ENCODE data around the gene BCKDHA. TPM values are rescaled to one million over a fixed set of nuclear protein-coding genes. Genes with fewer than 3 reads are reported as not detected.
A peak's percentile ranks its signal among the peaks of the same experiment; 100 is the strongest.

Gene BCKDHA
- total RNA-seq (10 to 100 TPM; 38.9 to 39.2 TPM), polyA plus RNA-seq (10 to 100 TPM; 19.7 to 54.5 TPM)
- long read RNA-seq, donor 1, transcript BCKDHA-201 (9 exons, 2,103 nt) = major isoform, 24 of 30 reads
- long read RNA-seq, donor 1, partial matches to known transcripts = 5 of 30 reads
- long read RNA-seq, donor 1, other reads (novel, unspliced or antisense) = 0 of 30 reads
- long read RNA-seq, donor 2, transcript BCKDHA-201 (9 exons, 2,103 nt) = major isoform, 5 of 5 reads
- long read RNA-seq, donor 2, partial matches to known transcripts = 0 of 5 reads
- long read RNA-seq, donor 2, other reads (novel, unspliced or antisense) = 0 of 5 reads
- long read RNA-seq, donor 3, transcript BCKDHA-201 (9 exons, 2,103 nt) = major isoform, 11 of 11 reads
- long read RNA-seq, donor 3, partial matches to known transcripts = 0 of 11 reads
- long read RNA-seq, donor 3, other reads (novel, unspliced or antisense) = 0 of 11 reads
- long read RNA-seq, donor 4, transcript BCKDHA-201 (9 exons, 2,103 nt) = major isoform, 7 of 7 reads
- long read RNA-seq, donor 4, partial matches to known transcripts = 0 of 7 reads
- long read RNA-seq, donor 4, other reads (novel, unspliced or antisense) = 0 of 7 reads
- long read RNA-seq, donor 5, transcript BCKDHA-201 (9 exons, 2,103 nt) = major isoform, 33 of 57 reads
- long read RNA-seq, donor 5, partial matches to known transcripts = 19 of 57 reads
- long read RNA-seq, donor 5, other reads (novel, unspliced or antisense) = 5 of 57 reads

GRCh38 chr19:41397086-41398049 is at the start of gene BCKDHA, which contains the start of gene EXOSC5:
Gene BCKDHA (plus strand): TSS chr19:41397818. CDS start chr19:41397828, 10 bp downstream.
Gene EXOSC5 (minus strand): TSS chr19:41397359. CDS start chr19:41397328, 31 bp downstream.
- Histone ChIP-seq H3K4me3 (peak within 1 kb of the TSS; percentile 92), H3K9me3 (ENCODE audit: control insufficient read depth in 4 of 4, insufficient read depth in 3 of 4, low read length in 3 of 4) (no peaks in the 10 kb centered on the region), H3K36me3 (ENCODE audit: control insufficient read depth in 4 of 4, insufficient read depth in 4 of 4, low read length in 4 of 4) (peaks cover 0 to 6% (median 0%) of the 10 kb centered on the region in 4 donors), H3K9ac (ENCODE audit: insufficient read depth in 1 of 2, low read length in 2 of 2) (peak within 1 kb of the TSS; percentile 95 to 97), H3K27me3 (ENCODE audit: control insufficient read depth in 3 of 3, insufficient read depth in 3 of 3, low read length in 2 of 3) (no peaks in the 10 kb centered on the region), H3K4me1 (ENCODE audit: control insufficient read depth in 5 of 5, insufficient read depth in 5 of 5, low read length in 5 of 5) (peaks cover 0 to 19% (median 10%) of the 10 kb centered on the region in 5 donors), H3K27ac (ENCODE audit: low read depth in 1 of 2, low read length in 1 of 2) (peak within 1 kb of the TSS; percentile 88 to 90)
- no peak for TF ChIP-seq CTCF (IDR thresholded peaks at IDR 0.05; ENCODE audit: control extremely low read depth, extremely low read depth)
- 0 to 1% methylated on average over 50 of the region's 50 CpGs for WGBS, 2 donors
- ATAC-seq (ENCODE audit: insufficient read depth, low FRiP score) = peak; percentile 97
- DNase-seq = peak; percentile 100

GRCh38 chr19:41350735-41351338 is 46.8 kb upstream of the BCKDHA start:
- Histone ChIP-seq H3K4me1 (ENCODE audit: control insufficient read depth in 5 of 5, insufficient read depth in 5 of 5, low read length in 5 of 5) (peaks cover 0 to 32% (median 9%) of the 10 kb centered on the region in 5 donors), H3K27ac (ENCODE audit: low read depth in 1 of 2, low read length in 1 of 2) (peak overlapping the region in 1 of 2 donors; percentile 57), H3K9me3 (ENCODE audit: control insufficient read depth in 4 of 4, insufficient read depth in 3 of 4, low read length in 3 of 4) (peaks cover 0 to 2% (median 0%) of the 10 kb centered on the region in 4 donors), H3K4me3 (peak overlapping the region; percentile 85), H3K9ac (ENCODE audit: insufficient read depth in 1 of 2, low read length in 2 of 2) (peak overlapping the region in 1 of 2 donors; percentile 19), H3K36me3 (ENCODE audit: control insufficient read depth in 4 of 4, insufficient read depth in 4 of 4, low read length in 4 of 4) (peaks cover 0 to 2% (median 0%) of the 10 kb centered on the region in 4 donors), H3K27me3 (ENCODE audit: control insufficient read depth in 3 of 3, insufficient read depth in 3 of 3, low read length in 2 of 3) (peaks cover 0 to 15% (median 0%) of the 10 kb centered on the region in 3 donors)
- no peak for TF ChIP-seq CTCF (IDR thresholded peaks at IDR 0.05; ENCODE audit: control extremely low read depth, extremely low read depth)
- ATAC-seq (ENCODE audit: insufficient read depth, low FRiP score) (no peak), DNase-seq (peak in 1 of 3 donors; percentile 11)
- 4 to 6% methylated on average over 22 of the region's 22 CpGs for WGBS, 2 donors
